GM21423 (cell line): ENCODE results near the gene C19orf38.
"Not testable (repeated sequence)": the region's sequence is repeated elsewhere in the genome, so short reads cannot be mapped to it uniquely, and the experiment has no call there.

Source experiments
- ATAC-seq: cut with Tn5 transposase; IDR thresholded peaks from one replicate; pipeline ENCODE4 v1.9.1; 2021; ENCODE audit warnings: mild to moderate bottlenecking, moderate library complexity; ENCODE audit not compliant: unreplicated experiment

The C19orf38 gene

DNA sequence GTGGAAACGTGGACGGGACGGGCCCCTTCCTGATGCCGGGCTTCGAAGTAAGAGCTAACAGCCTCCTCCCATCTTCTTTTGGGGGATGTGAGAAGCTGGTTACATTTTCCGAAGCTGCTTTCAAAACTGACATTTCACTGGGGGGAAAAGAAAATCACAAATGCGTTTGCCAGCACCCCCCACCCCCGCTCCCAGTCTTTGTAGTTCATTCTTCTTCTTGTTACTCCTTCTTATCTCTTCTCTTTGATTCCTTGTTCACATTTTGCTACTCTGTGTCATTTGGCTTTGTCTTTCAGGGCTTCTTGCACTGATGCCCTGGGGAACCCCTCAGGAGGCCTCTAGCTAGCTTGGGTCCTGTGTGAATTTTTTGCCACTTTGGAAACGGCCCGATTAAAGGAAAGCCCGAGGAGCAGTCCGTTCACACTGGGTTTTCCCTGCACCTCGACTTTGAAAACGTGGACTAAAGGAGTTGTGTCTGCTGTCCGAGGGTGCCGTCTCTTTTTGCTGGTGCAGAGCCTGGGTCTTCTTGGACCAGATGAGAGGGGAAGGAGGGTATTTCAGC is 24.4 kb downstream of the C19orf38 start:
- no peak for ATAC-seq

DNA sequence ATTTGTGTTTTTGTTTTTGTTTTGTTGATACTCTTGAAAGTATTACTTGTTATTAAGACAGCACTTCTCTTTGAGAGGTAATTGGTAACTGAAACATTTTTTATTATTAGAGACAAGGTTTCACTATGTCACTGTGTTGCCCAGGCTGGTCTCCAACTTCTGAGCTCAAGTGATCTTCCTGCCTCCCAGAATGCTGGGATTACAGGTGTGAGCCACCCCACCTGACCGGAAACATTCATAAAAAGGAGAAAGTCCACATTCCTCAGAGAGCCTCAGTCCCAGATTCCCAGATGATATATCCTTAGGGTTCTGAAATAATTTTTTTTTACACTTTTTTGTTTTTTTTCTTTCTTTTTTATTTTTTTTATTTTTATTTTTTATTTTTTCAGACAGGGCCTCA is 25.8 kb downstream of the C19orf38 start:
- no peak for ATAC-seq

DNA sequence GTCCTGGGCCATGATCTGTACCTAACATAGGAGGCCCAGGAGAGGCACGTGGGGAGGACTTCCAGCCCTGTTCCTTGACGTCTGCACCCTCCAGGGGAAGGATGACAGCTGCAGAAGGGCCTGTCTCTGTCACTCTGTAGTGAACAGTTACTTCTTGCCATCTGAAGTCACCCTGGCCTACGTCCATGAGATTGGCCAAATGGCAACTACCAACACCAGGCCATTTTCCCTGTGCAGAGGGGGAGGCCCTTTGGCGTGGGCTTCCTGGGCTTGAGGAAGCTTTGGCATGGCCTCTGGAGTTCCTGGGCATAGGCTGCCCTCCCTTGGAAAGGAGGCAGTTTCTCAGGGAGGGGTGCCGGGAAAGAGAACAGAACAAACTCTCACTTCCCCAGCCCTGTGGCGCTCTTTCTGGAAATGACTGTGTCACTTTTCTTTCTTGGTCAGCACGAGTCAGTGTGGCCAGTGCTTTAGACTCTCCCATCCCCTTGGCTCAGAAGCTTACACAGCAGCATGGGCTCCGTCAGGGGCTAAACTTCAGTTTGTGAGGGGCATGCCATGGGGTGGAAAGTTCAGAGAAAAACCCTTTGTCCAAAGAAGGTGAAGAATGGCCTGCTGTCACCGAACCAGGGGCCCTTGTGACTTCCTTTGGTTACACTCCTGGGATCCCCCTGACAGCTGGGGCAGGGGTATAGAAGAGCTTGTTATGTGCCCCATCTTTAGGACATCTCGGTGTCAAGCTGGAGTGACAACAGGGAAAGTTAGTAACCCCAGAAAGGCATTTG is 28.4 kb downstream of the C19orf38 start:
- peak; percentile 48 for ATAC-seq

DNA sequence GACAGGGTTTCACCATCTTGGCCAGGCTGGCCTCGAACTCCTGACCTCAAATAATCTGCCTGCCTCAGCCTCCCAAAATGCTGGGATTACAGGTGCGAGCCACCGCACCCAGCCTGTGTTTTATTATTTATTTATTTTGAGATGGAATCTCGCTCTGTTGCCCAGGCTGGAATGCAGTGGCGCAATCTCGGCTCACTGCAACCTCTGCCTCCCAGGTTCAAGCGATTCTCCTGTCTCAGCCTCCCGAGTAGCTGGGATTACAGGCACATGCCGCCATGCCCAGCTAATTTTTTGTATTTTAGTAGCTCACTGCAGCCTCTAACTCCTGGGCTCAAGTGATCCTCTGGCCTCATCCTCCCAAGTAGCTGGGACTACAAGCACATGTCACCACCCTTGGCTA is 29.4 kb downstream of the C19orf38 start:
- not testable (repeated sequence) for ATAC-seq

DNA sequence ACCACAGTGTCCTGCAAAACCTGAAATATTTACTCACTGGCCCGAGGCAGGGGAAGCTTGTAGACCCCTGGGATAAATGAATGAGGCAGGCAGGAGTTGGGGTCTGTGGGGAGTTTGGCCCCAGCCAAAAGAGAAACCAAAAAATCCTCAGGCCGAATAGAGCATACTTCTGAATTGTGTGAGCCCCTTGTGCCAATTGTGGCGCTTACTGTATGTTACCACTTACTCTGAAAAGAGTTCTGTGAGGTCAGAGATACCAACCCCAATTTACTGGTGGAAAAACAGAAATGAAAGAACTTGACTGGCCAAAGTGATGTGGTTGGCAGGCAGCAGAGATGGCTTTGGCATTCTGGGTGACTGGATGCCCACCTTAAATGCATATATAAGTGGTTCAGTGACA is 30.0 kb downstream of the C19orf38 start:
- no peak for ATAC-seq

DNA sequence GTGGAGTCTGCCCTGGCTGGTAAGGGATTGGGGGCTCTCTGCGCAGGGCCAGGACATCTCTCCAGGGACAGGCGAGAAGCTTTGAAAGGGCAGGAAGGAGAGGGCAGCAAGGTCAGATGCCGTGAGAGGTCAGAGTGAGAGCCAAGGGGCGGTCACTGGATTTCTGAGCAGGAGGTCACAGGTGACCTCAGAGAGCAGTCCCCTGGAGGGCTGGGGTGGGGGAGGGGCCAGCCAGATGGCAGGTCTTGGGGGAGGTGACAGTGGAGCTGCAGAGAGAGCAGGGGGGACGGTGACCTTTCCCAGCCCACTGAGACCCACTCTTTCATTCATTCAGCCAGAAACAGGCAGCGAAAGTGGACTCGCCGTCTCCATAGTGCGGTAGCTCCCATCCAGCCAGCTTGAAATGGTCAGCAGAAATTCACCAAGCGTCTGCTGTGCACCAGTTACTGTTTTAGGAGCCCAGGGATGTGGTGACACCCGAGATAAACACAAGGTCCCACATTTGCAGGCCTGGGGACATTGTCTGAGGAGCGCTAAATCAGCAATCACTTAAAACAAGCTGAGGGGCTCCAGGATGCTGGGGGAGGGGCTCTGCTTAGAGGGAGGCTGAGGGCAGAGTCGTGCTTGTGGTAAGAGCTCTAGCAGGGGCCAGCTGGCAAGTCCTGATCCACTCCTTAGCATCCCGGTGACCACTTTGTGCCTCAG is 33.3 kb downstream of the C19orf38 start:
- ATAC-seq: no peak

DNA sequence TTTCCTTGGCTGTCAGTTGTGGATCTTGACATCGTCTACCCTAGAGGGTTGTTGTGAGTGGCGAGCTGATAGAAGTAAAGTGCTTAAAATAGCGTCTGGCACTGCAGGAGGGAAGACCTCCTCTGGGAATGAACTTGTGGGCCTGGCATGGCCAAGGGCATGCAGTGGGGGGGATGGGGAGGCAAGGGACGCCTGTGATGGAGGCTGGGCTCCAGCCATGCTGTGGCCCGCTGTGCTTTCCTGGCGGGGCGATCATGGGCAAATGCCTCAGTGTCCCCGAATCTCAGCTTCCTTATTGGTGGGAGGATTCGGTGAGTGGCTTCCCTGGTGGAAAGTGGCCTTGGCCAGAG is 33.9 kb downstream of the C19orf38 start:
- ATAC-seq: no peak

DNA sequence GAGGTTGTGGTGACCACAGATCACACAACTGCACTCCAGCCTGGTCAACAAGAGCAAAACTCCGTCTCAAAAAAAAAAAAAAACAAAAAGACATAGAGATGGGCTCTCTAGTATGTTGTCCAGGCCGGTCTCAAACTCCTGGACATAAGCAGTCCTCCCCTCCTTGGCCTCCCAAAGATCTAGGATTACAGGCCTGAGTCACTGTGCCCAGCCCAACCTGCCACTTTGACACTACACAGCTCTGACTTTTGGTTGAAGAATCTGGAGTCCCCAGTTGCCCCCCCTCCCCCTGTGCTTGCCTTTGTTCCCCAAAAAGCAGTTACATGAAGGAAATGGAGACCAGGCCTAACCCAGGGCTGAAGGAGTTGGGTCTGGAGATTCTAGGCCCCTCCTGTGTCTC is 36.1 kb downstream of the C19orf38 start:
- no peak for ATAC-seq

DNA sequence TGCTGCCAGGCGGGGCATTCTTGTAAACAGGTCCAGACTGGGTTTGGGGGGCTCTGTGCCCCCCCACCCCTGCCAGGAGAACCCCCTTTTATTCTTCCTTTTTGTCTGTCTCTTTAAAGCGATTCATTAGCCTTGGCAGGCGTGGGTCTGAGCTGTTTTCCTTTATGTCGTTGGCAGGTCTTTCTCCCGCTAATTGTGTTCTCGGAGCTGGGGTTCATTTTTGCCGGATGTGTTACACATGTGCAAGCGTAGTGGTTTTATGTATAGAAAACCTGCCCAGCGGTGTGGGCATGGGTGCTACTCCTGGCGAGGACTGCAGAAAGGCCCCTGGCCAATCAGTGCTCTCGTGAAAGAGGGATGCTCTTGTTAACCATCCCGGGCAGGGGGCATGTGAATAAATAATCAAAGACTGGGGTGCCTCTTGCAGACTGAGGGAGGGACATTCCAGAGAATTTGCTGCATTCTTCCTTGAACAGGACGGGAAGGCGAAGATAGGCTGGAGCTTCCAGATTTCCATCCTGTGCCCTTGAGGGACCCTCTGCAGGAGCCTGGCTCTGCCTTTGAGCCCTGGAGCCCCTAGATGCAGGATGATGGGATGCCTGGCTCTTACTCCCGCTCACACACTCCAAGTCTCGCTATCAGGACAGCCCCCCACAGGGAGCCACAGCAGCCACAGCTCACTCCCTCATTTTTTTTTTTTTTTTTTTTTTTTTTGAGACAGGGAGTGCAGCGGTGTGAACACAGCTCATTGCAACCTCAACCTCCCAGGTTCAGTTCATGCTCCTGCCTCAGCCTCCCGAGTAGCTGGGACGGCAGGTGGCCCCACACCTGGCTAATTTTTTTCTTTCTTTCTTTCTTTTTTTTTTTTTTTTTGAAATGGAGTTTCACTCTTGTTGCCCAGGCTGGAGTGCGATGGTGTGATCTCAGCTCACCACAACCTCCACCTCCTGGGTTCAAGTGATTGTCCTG is 37.3 kb downstream of the C19orf38 start:
- no peak for ATAC-seq

DNA sequence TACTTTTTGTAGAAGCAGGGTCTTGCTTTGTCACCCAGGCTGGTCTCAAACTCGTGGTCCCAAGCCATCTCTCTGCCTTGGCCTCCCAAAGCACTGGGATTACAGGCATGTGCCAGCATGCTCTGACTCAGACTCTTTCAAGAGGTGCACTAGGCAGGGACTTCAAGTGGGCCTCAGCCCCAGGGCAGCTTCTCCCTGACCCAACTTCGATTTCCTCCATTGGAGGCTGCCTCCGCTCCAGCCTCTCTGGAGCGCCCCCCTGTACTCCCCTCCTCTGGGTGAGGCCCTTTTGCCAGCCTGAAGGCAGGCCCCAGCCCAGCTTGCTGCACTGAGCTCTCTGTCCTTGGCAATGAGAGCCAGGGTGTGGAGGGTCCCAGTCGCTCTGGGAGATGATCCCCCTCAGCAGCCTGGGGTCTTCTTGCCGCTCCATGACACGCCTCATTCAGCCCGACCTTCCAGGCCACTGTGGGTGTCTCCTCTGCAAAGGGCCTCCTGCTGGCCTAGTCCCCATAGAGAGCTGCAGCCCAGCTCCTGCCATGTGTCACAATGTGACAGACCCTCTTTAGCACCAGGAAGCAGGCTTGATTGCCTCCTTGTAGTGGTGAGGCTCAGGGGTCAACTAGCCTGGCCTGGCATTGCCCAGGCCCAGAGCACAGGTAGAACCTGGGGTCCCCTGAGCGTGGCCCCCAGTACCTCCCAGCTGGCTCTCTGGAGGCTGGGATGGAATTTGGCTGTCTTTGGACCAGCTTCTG is 39.6 kb downstream of the C19orf38 start:
- ATAC-seq: no peak

DNA sequence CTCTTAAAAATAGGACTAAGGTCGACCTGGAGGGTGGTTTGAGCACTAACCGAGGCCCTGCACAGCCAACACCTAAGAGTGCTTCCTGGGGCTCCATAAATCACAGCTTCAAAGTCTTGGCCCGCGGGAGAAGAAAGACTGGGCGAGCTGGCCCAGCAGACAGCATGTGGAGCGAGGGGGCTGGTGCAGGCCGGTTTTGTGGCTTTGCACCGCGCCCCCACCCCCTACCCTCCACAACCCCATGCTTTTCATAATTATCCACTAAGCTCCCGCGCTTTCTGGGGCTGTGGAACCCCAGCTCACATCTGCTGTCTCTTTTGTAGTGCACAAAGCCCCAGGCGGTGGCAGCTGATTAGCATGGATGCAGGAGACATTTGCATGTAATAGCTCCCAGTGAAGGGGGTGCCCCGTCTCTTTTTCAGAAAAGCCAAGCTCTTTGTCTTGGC is 40.2 kb downstream of the C19orf38 start:
- no peak for ATAC-seq

DNA sequence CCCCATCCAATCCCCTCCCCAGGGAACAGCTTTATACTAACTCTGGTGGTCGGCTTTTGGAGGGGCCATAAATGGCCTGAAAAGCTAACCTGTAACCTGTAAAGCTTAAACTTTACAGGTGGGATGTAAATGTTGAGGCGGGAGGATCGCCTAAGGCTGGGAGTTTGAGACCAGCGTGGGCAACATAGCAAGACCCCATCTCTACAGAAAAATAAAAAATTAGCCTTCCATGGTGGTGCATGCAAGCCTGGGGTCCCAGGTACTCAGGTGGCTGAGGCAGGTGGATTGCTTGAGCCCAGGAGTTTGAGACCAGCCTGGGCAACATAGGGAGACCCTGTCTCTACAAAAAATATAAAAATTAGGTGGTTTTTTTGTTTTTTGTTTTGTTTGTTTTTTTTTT is 41.7 kb downstream of the C19orf38 start:
- ATAC-seq: no peak

DNA sequence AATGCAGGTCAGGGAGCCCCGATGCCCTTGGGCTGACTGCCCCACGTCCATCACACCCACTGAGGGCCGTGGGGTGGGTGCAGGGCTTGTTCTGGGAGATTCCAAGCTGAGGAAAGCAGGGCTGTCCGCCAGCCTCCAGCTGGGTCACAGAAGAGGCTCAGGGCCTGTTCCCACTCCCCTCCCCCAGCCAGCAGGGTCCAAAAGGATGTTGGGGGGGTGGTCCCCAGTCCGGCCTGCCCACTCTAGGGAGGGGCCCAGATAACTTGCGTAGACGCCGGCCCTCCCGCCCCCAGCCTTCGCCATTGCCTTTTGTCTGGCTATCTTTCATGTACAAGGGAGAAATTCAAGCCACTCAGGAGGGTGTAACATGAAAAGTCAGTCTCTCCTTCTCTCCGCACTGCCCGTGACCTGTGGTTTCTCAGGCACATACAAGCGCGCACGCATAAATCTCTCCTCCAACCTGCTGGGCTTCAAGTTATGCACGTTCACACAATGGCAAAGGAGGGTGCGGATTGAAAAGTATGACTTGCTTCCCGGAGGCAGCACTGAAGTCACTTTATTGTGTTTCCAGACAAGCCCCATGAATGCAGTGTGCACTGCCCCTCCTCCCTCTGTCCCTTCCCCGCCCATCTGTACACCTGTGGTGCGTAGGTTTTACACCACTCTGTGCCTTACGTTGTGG is 43.3 kb downstream of the C19orf38 start:
- no peak for ATAC-seq

DNA sequence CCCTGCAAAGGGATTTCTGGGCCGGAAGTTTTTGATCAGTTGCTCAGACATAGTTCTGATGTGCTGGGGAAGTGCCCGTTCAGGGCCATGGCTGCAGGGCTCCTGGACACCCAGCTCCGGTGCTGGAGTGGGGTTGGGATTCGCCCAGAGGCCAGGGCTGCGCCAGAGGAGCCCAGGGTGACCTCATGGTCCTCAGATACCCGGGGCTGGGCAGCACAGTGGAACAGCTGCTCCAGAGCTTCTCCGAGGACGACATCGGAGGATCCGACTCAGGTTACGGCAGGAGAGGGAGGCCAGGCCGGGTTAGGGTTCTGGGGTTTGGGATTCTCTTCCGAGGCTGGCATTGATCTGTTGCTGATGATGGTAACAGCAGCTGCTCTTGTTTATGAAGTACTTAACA is 44.0 kb downstream of the C19orf38 start:
- no peak for ATAC-seq

DNA sequence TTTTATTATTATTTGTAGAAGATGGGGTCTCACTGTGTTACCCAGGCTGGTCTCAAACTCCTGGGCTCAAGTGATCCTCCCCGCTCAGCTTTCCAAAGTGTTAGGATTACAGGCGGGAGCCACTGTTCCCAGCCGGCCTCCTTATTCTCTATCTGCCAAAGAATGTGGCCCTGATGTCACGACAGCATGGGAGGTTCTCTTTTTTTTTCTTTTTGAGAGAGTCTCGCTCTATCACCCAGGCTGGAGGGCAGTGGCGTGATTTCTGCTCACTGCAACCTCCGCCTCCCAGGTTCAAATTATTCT is 46.6 kb downstream of the C19orf38 start:
- no peak for ATAC-seq

DNA sequence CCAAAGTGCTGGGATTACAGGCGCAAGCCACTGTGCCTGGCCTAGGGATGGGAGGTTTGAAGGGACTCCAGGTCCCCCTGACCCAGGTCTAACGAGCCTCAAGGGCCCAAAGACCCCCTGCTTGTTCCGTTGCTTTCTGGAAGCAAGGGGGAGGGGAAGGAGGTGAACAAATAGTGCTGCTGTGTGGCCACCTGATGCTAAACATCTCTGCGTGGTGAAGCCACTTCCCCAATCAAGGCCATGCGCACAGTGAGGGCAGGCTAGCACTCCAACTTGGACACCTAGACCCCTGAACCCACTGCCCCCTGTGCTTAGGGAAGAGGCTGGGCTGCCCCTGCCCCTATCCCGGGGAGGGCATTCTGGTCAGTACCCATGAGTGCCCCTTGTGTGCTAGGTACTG is 47.1 kb downstream of the C19orf38 start:
- no peak for ATAC-seq

DNA sequence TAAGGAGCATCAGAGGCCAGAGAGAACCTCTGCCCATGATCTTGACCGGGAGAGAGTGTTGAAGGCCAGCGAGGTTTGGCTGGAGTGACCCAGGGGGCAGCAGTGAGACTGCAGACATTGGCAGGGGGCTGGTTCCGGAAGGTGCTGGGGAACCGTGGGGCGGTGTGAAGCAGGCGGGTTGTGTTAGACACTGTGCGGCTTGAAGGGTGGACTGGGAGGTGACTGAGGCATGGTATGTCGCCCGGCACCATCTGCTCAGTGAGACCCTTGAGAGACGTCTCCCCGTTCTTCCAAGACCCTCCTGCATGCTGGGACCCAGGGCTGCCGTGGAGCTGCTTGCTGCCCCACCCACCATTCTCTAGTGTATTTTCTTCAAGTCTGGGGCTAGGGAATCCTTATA is 47.7 kb downstream of the C19orf38 start:
- ATAC-seq: no peak

DNA sequence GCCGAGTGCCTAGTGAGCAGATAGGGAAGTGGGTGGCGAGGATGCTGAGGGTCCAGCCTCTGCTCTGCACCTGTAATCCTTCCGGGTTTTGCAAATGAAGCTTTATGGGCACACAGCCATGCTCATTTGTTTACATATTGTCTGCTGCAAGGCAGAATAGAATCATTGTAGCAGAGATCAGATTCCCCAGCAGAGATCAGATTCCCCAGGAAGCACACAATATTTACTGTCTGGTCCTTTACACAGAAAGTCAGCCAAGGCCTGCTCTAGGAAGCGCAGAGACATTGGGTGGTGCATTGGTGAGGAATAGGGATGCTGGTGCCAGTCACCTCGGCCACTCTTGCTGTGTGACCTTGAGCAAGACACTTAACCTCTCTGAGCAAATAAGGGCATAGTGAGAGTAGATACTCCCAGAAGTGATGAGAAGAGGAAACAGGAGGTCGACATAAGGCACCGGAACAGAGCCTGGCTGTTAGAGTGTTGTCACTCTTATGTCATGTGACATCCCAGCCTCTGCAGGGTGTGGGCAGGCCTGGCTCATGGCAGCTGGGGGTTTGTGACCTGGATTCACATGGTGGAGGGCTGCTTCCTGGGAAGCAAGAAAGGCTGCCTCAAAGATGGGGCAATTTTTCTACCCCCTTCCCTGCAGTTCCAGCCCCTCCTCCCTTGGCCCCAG is 48.8 kb downstream of the C19orf38 start:
- ATAC-seq: no peak

DNA sequence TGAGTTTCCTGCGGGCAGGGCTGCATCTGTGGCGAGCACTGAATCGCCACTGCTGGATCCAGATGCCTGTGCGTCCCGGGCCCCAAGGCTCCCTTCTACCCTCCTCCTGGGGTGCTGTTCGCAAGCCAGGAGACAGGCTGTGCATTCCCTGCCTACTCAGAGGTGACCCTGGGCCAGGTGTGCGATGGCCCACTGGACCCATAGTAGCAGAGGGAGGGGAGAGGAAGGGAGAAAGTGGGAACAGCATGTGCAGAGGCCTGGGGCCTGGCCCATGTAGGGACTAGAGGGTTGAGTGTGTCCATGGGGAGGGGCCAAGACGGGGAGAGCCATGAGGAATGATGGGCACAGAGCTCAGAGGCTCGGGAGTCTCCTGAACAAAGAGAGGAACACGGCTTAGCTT is 50.4 kb downstream of the C19orf38 start:
- no peak for ATAC-seq
